ENCODE results near the gene GTF2A1L. TPM values are rescaled to one million over a fixed set of nuclear protein-coding genes. Genes with fewer than 3 reads are reported as not detected.

GTF2A1L gene
- total RNA-seq, 1 experiment from 2014 or later: not detected

DNA sequence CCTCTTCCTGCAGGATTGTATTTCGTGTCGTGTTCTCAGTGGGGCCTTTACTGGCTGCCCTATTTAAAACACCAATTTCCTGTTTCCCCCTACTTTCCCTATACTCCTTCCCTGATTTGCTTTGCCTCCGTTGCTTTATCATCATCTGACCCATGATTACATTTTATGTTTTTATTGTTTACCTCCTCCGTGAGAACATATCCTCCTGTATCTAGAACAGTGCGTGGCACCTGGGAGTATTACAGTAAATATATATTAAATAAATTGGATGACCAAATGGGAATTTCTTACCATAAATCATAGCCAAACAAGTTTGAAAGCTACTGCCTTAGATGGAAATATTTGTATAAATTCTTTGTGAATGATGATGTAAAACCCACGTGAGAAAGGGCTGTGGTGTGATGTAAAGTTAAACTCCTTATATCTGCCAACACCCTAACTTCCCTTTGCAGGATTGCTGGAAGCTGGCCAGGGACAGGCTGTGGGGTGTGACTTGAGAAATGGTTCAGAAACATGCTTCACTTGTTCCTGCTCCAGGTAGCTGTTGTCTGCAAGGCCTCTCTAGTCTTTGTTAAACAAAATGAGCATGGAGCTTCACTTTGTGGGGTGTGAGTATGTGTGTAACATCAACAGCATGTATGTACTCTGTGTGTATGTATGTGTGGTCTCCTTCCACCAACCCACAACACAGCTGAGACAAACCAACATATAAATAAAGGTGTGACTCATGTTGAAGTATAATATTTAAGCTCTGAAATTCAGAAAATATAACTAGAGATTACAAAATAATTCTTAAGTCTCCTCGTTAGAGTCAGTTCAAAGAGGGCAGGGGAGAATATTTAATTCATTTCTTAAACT is 97.6 kb downstream of the GTF2A1L start:
- H3K4me3 ChIP-seq (ENCODE audit: low read depth, low read length, poor library complexity, severe bottlenecking): no peak overlapping the region
- H3K9me3 ChIP-seq (ENCODE audit: low read depth, low read length, poor library complexity, severe bottlenecking): no peaks in the 10 kb centered on the region
- intact Hi-C loops (cut with micrococcal nuclease; ENCODE audit: unreplicated experiment): no loop called here
- BruUV-seq (replicated peaks): no TSS peak
- DNase-seq (ENCODE audit: low spot score): no peak
- ChIA-PET POLR2A (ENCODE audit: low non-redundant PET) (interaction anchor here (0.6 kb wide), 1 partner anchor 208 kb away, joined by 4 read pairs; no protein-coding TSS in a partner anchor), CTCF (no interaction called here)
- TF ChIP-seq, protein P1, sequence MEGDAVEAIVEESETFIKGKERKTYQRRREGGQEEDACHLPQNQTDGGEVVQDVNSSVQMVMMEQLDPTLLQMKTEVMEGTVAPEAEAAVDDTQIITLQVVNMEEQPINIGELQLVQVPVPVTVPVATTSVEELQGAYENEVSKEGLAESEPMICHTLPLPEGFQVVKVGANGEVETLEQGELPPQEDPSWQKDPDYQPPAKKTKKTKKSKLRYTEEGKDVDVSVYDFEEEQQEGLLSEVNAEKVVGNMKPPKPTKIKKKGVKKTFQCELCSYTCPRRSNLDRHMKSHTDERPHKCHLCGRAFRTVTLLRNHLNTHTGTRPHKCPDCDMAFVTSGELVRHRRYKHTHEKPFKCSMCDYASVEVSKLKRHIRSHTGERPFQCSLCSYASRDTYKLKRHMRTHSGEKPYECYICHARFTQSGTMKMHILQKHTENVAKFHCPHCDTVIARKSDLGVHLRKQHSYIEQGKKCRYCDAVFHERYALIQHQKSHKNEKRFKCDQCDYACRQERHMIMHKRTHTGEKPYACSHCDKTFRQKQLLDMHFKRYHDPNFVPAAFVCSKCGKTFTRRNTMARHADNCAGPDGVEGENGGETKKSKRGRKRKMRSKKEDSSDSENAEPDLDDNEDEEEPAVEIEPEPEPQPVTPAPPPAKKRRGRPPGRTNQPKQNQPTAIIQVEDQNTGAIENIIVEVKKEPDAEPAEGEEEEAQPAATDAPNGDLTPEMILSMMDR (conservative IDR thresholded peaks at IDR 0.05; ENCODE audit: low read depth, low read length): no peak
- TF ChIP-seq EZH2 (IDR thresholded peaks at IDR 0.05; ENCODE audit: borderline replicate concordance, low read depth, low read length, poor library complexity, severe bottlenecking): no peak
- H3K36me3 ChIP-seq (ENCODE audit: insufficient read depth, low read length, poor library complexity, severe bottlenecking): no peaks in the 10 kb centered on the region
- H3K27me3 ChIP-seq (replicated peaks; ENCODE audit: insufficient read depth, low read depth, low read length, poor library complexity): no peaks in the 10 kb centered on the region
- peaks cover 35% of the 10 kb centered on the region for H3K4me1 ChIP-seq (ENCODE audit: insufficient read depth, low read length, poor library complexity, severe bottlenecking)
- H3K27ac ChIP-seq (ENCODE audit: low read depth, low read length, poor library complexity, severe bottlenecking): no peak overlapping the region

GRCh38 chr2:48715956-48716355 is 98.3 kb downstream of the GTF2A1L start:
- no TSS peak for BruUV-seq (replicated peaks)
- H3K27me3 ChIP-seq (replicated peaks; ENCODE audit: insufficient read depth, low read depth, low read length, poor library complexity): no peaks in the 10 kb centered on the region
- intact Hi-C loops (cut with micrococcal nuclease; ENCODE audit: unreplicated experiment): no loop called here
- no peak overlapping the region for H3K4me3 ChIP-seq (ENCODE audit: low read depth, low read length, poor library complexity, severe bottlenecking)
- POLR2A ChIA-PET (ENCODE audit: low non-redundant PET): interaction anchor here (0.6 kb wide), 1 partner anchor 209 kb away, joined by 4 read pairs; no protein-coding TSS in a partner anchor
- no peak for TF ChIP-seq EZH2 (IDR thresholded peaks at IDR 0.05; ENCODE audit: borderline replicate concordance, low read depth, low read length, poor library complexity, severe bottlenecking)
- TF ChIP-seq, protein P1 (conservative IDR thresholded peaks at IDR 0.05; ENCODE audit: low read depth, low read length): no peak
- H3K27ac ChIP-seq (ENCODE audit: low read depth, low read length, poor library complexity, severe bottlenecking): no peak overlapping the region
- H3K36me3 ChIP-seq (ENCODE audit: insufficient read depth, low read length, poor library complexity, severe bottlenecking): no peaks in the 10 kb centered on the region
- CTCF ChIA-PET: no interaction called here
- peak; percentile 59 for DNase-seq (ENCODE audit: low spot score)
- H3K9me3 ChIP-seq (ENCODE audit: low read depth, low read length, poor library complexity, severe bottlenecking): no peaks in the 10 kb centered on the region
- peaks cover 35% of the 10 kb centered on the region for H3K4me1 ChIP-seq (ENCODE audit: insufficient read depth, low read length, poor library complexity, severe bottlenecking)

DNA sequence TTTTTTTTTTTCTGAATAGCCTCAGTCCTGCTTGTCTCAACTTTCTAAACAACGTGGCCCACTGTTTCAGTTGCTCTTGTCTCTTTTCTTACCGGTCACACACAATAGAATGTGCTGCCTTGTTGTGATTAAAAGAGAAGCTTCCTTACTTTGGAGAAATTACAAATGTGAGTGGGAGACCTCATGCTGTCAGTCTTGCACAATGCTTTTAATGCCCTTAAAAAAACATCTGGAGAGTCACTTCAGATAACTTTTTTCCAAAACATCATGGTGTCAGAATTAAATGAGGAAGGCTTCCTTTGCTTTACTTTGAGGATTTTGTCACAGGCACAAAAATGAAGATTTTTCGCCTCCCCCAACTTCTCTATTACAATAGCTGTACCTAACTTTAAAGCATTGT is 100.2 kb downstream of the GTF2A1L start:
- BruUV-seq (replicated peaks): no TSS peak

More for the DNA sequence above, 100.2 kb downstream of the GTF2A1L start:
- TF ChIP-seq, protein P1 (conservative IDR thresholded peaks at IDR 0.05; ENCODE audit: low read depth, low read length): no peak
- TF ChIP-seq EZH2 (IDR thresholded peaks at IDR 0.05; ENCODE audit: borderline replicate concordance, low read depth, low read length, poor library complexity, severe bottlenecking): no peak
- no peaks in the 10 kb centered on the region for H3K9me3 ChIP-seq (ENCODE audit: low read depth, low read length, poor library complexity, severe bottlenecking)
- peak; percentile 49 for DNase-seq (ENCODE audit: low spot score)
- no peaks in the 10 kb centered on the region for H3K36me3 ChIP-seq (ENCODE audit: insufficient read depth, low read length, poor library complexity, severe bottlenecking)
- intact Hi-C loops (cut with micrococcal nuclease; ENCODE audit: unreplicated experiment): no loop called here
- H3K27me3 ChIP-seq (replicated peaks; ENCODE audit: insufficient read depth, low read depth, low read length, poor library complexity): no peaks in the 10 kb centered on the region
- no peak overlapping the region for H3K4me3 ChIP-seq (ENCODE audit: low read depth, low read length, poor library complexity, severe bottlenecking)
- no peak overlapping the region for H3K27ac ChIP-seq (ENCODE audit: low read depth, low read length, poor library complexity, severe bottlenecking)
- peaks cover 35% of the 10 kb centered on the region for H3K4me1 ChIP-seq (ENCODE audit: insufficient read depth, low read length, poor library complexity, severe bottlenecking)
- POLR2A ChIA-PET (ENCODE audit: low non-redundant PET): no interaction called here
- CTCF ChIA-PET: no interaction called here

All from A673 (cell line).